ENCODE measurements around the gene PGM5.
"Not testable (repeated sequence)": the region's sequence is repeated elsewhere in the genome, so short reads cannot be mapped to it uniquely, and the experiment has no call there.

Gene PGM5

DNA sequence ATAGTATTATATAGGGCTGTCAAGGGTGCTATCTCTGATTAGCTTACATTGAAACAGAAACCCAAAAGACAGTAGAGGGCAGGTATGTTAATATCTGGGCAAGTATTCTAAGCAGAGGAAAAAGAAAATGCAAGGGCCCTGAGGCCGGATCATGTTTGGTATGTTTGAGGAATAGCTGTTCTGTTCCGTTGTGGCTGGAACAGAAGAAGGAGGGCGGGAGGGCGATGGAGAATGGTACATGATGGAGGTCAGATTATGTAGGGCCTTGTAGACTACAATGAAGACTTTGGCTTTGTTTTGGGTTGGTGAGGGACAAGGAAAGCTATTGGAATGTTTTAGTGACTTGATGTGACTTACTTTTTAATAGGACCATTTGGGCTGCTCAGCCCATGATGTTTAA, 19.4 kb downstream of the PGM5 start:
- H3K4me1 ChIP-seq (ENCODE audit: control insufficient read depth, insufficient read depth, low read length, poor library complexity, severe bottlenecking); H3K9me3 ChIP-seq (ENCODE audit: control insufficient read depth, low read length); H3K27ac ChIP-seq (ENCODE audit: insufficient read depth, low read length, poor library complexity, severe bottlenecking); H3K27me3 ChIP-seq (replicated peaks; ENCODE audit: control insufficient read depth, insufficient read depth, low read length, poor library complexity, severe bottlenecking); H3K4me3 ChIP-seq (ENCODE audit: insufficient read depth, low read depth, low read length, poor library complexity, severe bottlenecking); H3K36me3 ChIP-seq (ENCODE audit: control insufficient read depth, insufficient read depth, low read length); DNase-seq: not testable (repeated sequence)

DNA sequence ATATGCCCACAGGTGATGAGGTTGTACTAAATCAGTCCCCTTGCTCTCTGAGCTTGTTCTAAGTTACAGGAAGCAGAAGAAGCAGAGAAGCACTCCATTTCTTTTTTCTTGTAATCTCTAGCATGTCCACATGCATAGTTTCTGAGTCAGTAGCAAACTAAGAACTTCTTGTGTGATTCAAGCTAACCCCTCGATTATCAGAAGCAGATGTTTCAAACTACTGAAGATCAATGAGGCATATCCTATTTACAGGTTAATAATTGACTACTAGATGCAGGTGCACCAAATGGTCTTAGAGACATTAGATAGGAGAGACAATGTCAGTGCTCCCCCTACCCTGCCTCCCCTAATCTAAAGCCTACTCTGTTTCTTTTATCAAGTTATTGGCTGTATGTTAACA, 21.3 kb downstream of the PGM5 start:
- H3K36me3 ChIP-seq (ENCODE audit: control insufficient read depth, insufficient read depth, low read length); H3K9me3 ChIP-seq (ENCODE audit: control insufficient read depth, low read length); H3K4me1 ChIP-seq (ENCODE audit: control insufficient read depth, insufficient read depth, low read length, poor library complexity, severe bottlenecking); H3K4me3 ChIP-seq (ENCODE audit: insufficient read depth, low read depth, low read length, poor library complexity, severe bottlenecking); H3K27me3 ChIP-seq (replicated peaks; ENCODE audit: control insufficient read depth, insufficient read depth, low read length, poor library complexity, severe bottlenecking); H3K27ac ChIP-seq (ENCODE audit: insufficient read depth, low read length, poor library complexity, severe bottlenecking); DNase-seq: not testable (repeated sequence)

DNA sequence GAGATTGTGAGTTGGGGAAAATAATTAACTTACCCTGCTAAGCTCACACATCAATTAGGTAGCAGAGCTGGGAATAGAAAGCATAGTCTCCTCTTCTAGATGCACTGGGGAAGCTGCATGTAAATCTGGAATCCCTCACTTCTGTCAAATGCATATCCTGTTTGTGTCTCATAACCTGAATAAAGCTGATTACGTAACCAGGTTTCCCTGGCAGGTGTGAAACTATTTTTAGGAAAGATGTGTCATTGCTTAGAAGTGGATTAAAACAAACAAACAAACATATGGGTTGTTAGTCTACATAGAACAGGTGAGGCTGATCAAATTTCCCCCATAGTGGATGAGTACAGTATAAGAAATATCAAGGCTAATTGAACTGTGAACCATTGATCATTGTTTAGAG, 27.5 kb downstream of the PGM5 start:
- H3K4me1 ChIP-seq (ENCODE audit: control insufficient read depth, insufficient read depth, low read length, poor library complexity, severe bottlenecking); H3K9me3 ChIP-seq (ENCODE audit: control insufficient read depth, low read length); H3K27me3 ChIP-seq (replicated peaks; ENCODE audit: control insufficient read depth, insufficient read depth, low read length, poor library complexity, severe bottlenecking); H3K27ac ChIP-seq (ENCODE audit: insufficient read depth, low read length, poor library complexity, severe bottlenecking); H3K36me3 ChIP-seq (ENCODE audit: control insufficient read depth, insufficient read depth, low read length); H3K4me3 ChIP-seq (ENCODE audit: insufficient read depth, low read depth, low read length, poor library complexity, severe bottlenecking); DNase-seq: not testable (repeated sequence)

DNA sequence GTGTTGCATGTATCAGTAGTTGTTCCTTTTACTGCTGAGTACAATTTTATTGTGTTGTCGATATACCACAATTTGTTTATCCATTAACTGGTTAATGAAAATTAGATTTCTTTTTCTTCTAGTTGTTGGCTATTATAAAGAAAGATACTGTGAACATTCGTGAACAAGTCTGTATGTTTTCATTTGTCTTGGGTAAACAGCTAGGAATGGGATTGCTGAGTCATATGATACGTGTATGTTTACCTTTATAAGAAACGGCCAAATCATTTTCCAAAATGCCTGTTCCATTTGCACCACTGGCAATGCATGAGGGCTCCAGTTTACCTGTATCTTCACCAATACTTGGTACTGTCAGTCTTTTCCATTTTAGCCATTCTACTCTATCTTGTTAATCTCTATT, 33.1 kb downstream of the PGM5 start:
- not testable (repeated sequence) for H3K27me3 ChIP-seq (replicated peaks; ENCODE audit: control insufficient read depth, insufficient read depth, low read length, poor library complexity, severe bottlenecking); H3K36me3 ChIP-seq (ENCODE audit: control insufficient read depth, insufficient read depth, low read length); DNase-seq; H3K9me3 ChIP-seq (ENCODE audit: control insufficient read depth, low read length); H3K4me1 ChIP-seq (ENCODE audit: control insufficient read depth, insufficient read depth, low read length, poor library complexity, severe bottlenecking); H3K4me3 ChIP-seq (ENCODE audit: insufficient read depth, low read depth, low read length, poor library complexity, severe bottlenecking); H3K27ac ChIP-seq (ENCODE audit: insufficient read depth, low read length, poor library complexity, severe bottlenecking)

DNA sequence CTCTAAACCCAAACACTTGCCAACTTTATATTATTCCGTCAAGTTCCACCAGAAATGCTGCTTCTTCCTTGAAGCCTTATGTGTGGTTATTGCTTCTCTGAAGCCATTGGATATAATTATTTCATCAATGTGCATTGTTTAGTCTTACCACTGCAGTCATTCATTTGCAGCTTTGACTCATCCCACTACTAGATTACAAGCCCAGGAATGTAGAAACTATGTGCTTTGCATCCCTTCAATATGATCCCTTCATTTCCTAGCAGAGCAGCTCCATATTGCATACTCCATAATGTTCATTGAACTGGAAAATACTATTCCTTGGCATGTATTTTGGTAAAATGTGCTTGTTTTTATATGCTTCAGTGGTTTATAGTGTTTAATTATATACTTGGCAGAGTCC, 34.3 kb downstream of the PGM5 start:
- H3K4me1 ChIP-seq (ENCODE audit: control insufficient read depth, insufficient read depth, low read length, poor library complexity, severe bottlenecking); H3K27ac ChIP-seq (ENCODE audit: insufficient read depth, low read length, poor library complexity, severe bottlenecking); H3K36me3 ChIP-seq (ENCODE audit: control insufficient read depth, insufficient read depth, low read length); H3K4me3 ChIP-seq (ENCODE audit: insufficient read depth, low read depth, low read length, poor library complexity, severe bottlenecking); H3K9me3 ChIP-seq (ENCODE audit: control insufficient read depth, low read length); H3K27me3 ChIP-seq (replicated peaks; ENCODE audit: control insufficient read depth, insufficient read depth, low read length, poor library complexity, severe bottlenecking); DNase-seq: not testable (repeated sequence)

DNA sequence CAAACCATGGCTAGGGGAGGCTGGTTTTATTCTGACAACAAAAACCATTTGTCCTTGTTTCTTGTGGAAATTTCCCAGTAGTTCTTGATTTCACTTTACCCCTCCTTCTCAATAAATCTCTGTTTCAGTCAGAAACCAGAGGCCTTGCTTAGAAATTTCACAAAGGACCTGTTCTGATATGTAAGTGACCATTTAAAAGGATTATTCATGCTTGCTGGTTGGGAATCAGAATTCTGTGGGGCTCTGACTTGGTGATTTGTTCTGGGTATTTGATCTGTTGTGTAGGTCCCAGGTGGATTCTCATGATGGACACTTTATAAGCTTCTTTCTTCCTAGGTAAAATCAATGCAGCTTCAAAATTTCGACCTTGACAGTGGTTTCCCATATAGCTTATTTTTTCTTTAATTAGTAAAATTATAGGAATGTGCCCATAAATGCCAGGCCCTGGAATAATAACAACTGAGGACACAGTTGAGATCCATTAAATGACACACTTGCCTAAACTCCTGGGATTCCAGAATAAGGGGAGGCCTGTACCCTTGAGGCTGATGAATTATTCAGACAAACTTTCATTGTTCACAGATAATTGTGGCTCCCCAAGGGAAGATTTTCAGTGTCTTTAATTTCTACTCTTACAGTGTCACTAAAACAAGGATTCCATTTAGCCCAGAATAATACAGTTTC, 40.1 kb downstream of the PGM5 start:
- H3K27ac ChIP-seq (ENCODE audit: insufficient read depth, low read length, poor library complexity, severe bottlenecking) = not testable (repeated sequence)

DNA sequence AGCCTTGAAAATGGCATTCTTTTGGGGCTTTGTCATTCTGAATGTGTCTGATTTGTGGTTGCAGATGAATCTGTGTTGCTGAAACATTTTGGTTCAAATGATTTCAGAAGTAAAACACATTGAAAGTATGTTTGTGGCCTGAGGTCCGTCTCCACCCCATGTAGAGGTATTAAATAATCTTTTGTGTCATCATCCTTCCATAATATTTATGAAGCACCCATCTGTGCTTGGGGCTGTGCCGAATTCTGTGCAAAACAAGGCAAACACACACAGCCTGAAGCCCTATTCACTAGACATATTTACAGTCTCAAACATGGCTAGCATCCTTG, 40.6 kb downstream of the PGM5 start:
- not testable (repeated sequence) for DNase-seq

More for the DNA sequence above, 40.1 kb downstream of the PGM5 start:
- not testable (repeated sequence) for H3K36me3 ChIP-seq (ENCODE audit: control insufficient read depth, insufficient read depth, low read length); DNase-seq; H3K4me1 ChIP-seq (ENCODE audit: control insufficient read depth, insufficient read depth, low read length, poor library complexity, severe bottlenecking); H3K27me3 ChIP-seq (replicated peaks; ENCODE audit: control insufficient read depth, insufficient read depth, low read length, poor library complexity, severe bottlenecking); H3K4me3 ChIP-seq (ENCODE audit: insufficient read depth, low read depth, low read length, poor library complexity, severe bottlenecking); H3K9me3 ChIP-seq (ENCODE audit: control insufficient read depth, low read length)

DNA sequence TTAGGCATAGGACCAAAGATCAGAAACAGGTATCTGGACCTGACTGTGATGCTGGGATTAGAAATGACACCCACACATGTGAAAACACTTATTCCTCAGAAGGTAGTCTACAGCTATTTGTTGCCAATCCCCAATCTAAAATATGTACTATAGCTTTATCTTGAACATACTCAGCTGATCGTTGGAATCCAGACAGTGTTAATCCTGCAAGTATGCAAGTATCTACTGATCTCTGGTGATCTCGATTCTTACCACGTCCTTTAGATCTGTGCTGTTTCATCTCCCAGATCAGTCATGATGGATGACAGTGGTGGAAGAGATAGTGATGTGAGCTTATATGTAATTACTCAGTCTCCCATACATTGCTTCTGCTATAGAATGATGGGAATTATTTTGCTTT, 41.4 kb downstream of the PGM5 start:
- DNase-seq; H3K9me3 ChIP-seq (ENCODE audit: control insufficient read depth, low read length); H3K4me1 ChIP-seq (ENCODE audit: control insufficient read depth, insufficient read depth, low read length, poor library complexity, severe bottlenecking); H3K36me3 ChIP-seq (ENCODE audit: control insufficient read depth, insufficient read depth, low read length); H3K4me3 ChIP-seq (ENCODE audit: insufficient read depth, low read depth, low read length, poor library complexity, severe bottlenecking); H3K27me3 ChIP-seq (replicated peaks; ENCODE audit: control insufficient read depth, insufficient read depth, low read length, poor library complexity, severe bottlenecking); H3K27ac ChIP-seq (ENCODE audit: insufficient read depth, low read length, poor library complexity, severe bottlenecking): not testable (repeated sequence)

More for the DNA sequence above, 40.6 kb downstream of the PGM5 start:
- H3K9me3 ChIP-seq (ENCODE audit: control insufficient read depth, low read length); H3K4me1 ChIP-seq (ENCODE audit: control insufficient read depth, insufficient read depth, low read length, poor library complexity, severe bottlenecking); H3K27ac ChIP-seq (ENCODE audit: insufficient read depth, low read length, poor library complexity, severe bottlenecking); H3K27me3 ChIP-seq (replicated peaks; ENCODE audit: control insufficient read depth, insufficient read depth, low read length, poor library complexity, severe bottlenecking); H3K36me3 ChIP-seq (ENCODE audit: control insufficient read depth, insufficient read depth, low read length); H3K4me3 ChIP-seq (ENCODE audit: insufficient read depth, low read depth, low read length, poor library complexity, severe bottlenecking): not testable (repeated sequence)

DNA sequence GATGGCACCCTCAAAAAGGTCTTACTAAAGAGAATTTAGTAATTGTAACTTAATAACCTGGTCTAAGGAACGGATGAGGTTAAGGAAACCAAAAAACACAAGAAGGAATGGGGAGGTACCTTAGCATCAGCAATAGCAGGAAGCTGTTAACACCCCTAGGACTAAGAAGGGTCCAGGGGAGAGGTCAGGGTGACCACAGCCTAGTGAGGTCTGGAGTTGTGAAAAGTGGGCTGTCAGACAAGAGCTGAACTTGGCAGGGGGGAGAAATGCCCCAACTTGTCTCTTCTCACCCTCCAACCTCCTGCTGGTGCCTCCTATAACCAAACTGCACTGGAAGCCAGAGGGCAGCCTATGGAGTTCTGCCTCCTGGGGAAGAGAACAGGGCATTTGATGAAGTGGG, 41.9 kb downstream of the PGM5 start:
- not testable (repeated sequence) for H3K27ac ChIP-seq (ENCODE audit: insufficient read depth, low read length, poor library complexity, severe bottlenecking); H3K4me1 ChIP-seq (ENCODE audit: control insufficient read depth, insufficient read depth, low read length, poor library complexity, severe bottlenecking); H3K27me3 ChIP-seq (replicated peaks; ENCODE audit: control insufficient read depth, insufficient read depth, low read length, poor library complexity, severe bottlenecking); H3K9me3 ChIP-seq (ENCODE audit: control insufficient read depth, low read length); H3K36me3 ChIP-seq (ENCODE audit: control insufficient read depth, insufficient read depth, low read length); H3K4me3 ChIP-seq (ENCODE audit: insufficient read depth, low read depth, low read length, poor library complexity, severe bottlenecking); DNase-seq

DNA sequence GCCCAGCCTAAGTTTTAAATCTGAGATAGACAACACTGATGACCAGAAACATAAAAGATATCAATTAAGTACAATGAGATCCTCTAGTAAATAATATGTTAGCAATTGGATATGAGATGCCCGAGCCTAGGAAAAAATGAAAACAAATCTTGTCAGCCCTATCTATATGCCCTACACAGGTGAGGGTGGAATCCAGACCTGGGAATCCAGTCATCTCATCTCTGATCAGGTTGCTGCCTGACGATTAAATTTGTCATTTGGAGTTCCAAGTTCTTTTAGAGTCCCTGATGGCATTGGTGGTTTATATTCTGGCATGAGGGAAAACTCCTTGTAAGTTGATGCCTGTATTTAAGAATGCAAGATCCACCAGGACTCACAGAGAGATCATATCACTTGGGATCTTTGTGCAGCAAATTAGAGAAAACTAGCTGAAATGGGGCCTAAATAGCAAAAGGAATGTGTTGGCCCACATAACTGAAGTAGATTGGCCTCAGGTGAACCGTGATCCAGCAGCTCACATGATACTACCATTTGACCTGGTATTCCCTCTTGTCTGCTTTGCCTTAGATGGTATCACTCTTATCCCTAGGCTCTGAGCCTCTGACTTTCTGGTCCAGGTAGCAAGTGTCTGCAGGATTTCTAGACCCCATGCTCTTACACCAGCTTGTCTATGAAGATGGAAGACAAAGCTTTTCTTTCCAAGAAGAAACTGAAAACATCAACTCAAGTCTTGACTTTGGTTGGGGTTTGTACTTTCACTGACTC, 48.2 kb downstream of the PGM5 start:
- not testable (repeated sequence) for H3K27me3 ChIP-seq (replicated peaks; ENCODE audit: control insufficient read depth, insufficient read depth, low read length, poor library complexity, severe bottlenecking); DNase-seq; H3K27ac ChIP-seq (ENCODE audit: insufficient read depth, low read length, poor library complexity, severe bottlenecking); H3K4me3 ChIP-seq (ENCODE audit: insufficient read depth, low read depth, low read length, poor library complexity, severe bottlenecking); H3K4me1 ChIP-seq (ENCODE audit: control insufficient read depth, insufficient read depth, low read length, poor library complexity, severe bottlenecking); H3K36me3 ChIP-seq (ENCODE audit: control insufficient read depth, insufficient read depth, low read length); H3K9me3 ChIP-seq (ENCODE audit: control insufficient read depth, low read length)
